NCI-H1436 (cell line): Measurements from ENCODE around the gene ABCC3.
"Not testable (repeated sequence)": the region's sequence is repeated elsewhere in the genome, so short reads cannot be mapped to it uniquely, and the experiment has no call there.

Experiments used
- DNase-seq: peaks from one replicate; lab custom pipeline; 2025; lab: John Stamatoyannopoulos, UW

ABCC3 gene

GRCh38 chr17:50707289-50708049 is 72.8 kb downstream of the ABCC3 start, which contains the start of gene ANKRD40:
Gene ANKRD40 (minus strand): TSS chr17:50707914. CDS start chr17:50707654, 260 bp downstream.
- peak; percentile 91 for DNase-seq

- DNase-seq = no peak
Measured at GRCh38 chr17:50708050-50709000, 73.6 kb downstream of the ABCC3 start.

- not testable (repeated sequence) for DNase-seq
Measured at GRCh38 chr17:50709053-50709452, 74.4 kb downstream of the ABCC3 start.

- no peak for DNase-seq
Measured at GRCh38 chr17:50710025-50710424, 75.3 kb downstream of the ABCC3 start.

GRCh38 chr17:50710650-50711049 is 76.0 kb downstream of the ABCC3 start:
- DNase-seq = no peak

GRCh38 chr17:50712641-50713040 is 78.0 kb downstream of the ABCC3 start:
- DNase-seq = no peak

GRCh38 chr17:50715471-50715870 is 80.8 kb downstream of the ABCC3 start:
- no peak for DNase-seq

- DNase-seq = peak; percentile 97
Measured at GRCh38 chr17:50719144-50719923, 84.7 kb downstream of the ABCC3 start, which contains the start of gene LUC7L3. Gene LUC7L3 (plus strand): TSS chr17:50719603. CDS start chr17:50719733, 130 bp downstream.

- no peak for DNase-seq
Measured at GRCh38 chr17:50719924-50720794, 85.5 kb downstream of the ABCC3 start.

GRCh38 chr17:50721194-50722010 is 86.7 kb downstream of the ABCC3 start:
- DNase-seq = no peak

- DNase-seq = no peak
Measured at GRCh38 chr17:50722746-50723145, 88.1 kb downstream of the ABCC3 start.

GRCh38 chr17:50724622-50725021 is 89.9 kb downstream of the ABCC3 start:
- DNase-seq = not testable (repeated sequence)

GRCh38 chr17:50725769-50726655 is 91.3 kb downstream of the ABCC3 start:
- no peak for DNase-seq

- no peak for DNase-seq
Measured at GRCh38 chr17:50728112-50728429, 93.4 kb downstream of the ABCC3 start.

GRCh38 chr17:50728881-50729765 is 94.4 kb downstream of the ABCC3 start:
- no peak for DNase-seq

- no peak for DNase-seq
Measured at GRCh38 chr17:50731575-50732460, 97.1 kb downstream of the ABCC3 start.

GRCh38 chr17:50735287-50735686 is 100.6 kb downstream of the ABCC3 start:
- DNase-seq = no peak
